NCI-H82 treated with DMSO at 0.1 percent for 48 hours (cell line): Measurements from ENCODE around the gene BBS9.

ENCODE experiments used
- DNase-seq: peaks from one replicate; lab custom pipeline; 2025; ENCODE audit not compliant: unreplicated experiment; lab: John Stamatoyannopoulos, UW

The BBS9 gene

GRCh38 chr7:33590916-33591315 lies 461.6 kb downstream of the BBS9 start:
- no peak for DNase-seq

- no peak for DNase-seq
Observed at GRCh38 chr7:33591490-33591889, 462.1 kb downstream of the BBS9 start.

GRCh38 chr7:33592718-33593117 lies 463.4 kb downstream of the BBS9 start:
- DNase-seq: no peak

GRCh38 chr7:33593611-33594010 lies 464.2 kb downstream of the BBS9 start:
- DNase-seq: no peak

GRCh38 chr7:33596686-33597085 lies 467.3 kb downstream of the BBS9 start:
- no peak for DNase-seq

- no peak for DNase-seq
Observed at GRCh38 chr7:33597181-33597580, 467.8 kb downstream of the BBS9 start.

GRCh38 chr7:33601101-33601500 lies 471.7 kb downstream of the BBS9 start:
- DNase-seq: no peak

- no peak for DNase-seq
Observed at GRCh38 chr7:33601884-33602283, 472.5 kb downstream of the BBS9 start.

- DNase-seq: no peak
Observed at GRCh38 chr7:33604056-33604455, 474.7 kb downstream of the BBS9 start.

GRCh38 chr7:33610918-33611317 lies 481.6 kb downstream of the BBS9 start:
- no peak for DNase-seq

GRCh38 chr7:33612442-33612841 lies 483.1 kb downstream of the BBS9 start:
- no peak for DNase-seq

GRCh38 chr7:33614357-33615117 lies 485.2 kb downstream of the BBS9 start:
- DNase-seq: no peak

GRCh38 chr7:33616752-33617151 lies 487.4 kb downstream of the BBS9 start:
- no peak for DNase-seq

GRCh38 chr7:33619264-33619663 lies 489.9 kb downstream of the BBS9 start:
- DNase-seq: no peak

- DNase-seq: no peak
Observed at GRCh38 chr7:33623267-33623666, 493.9 kb downstream of the BBS9 start.

- no peak for DNase-seq
Observed at GRCh38 chr7:33624215-33624614, 494.9 kb downstream of the BBS9 start.

- no peak for DNase-seq
Observed at GRCh38 chr7:33626869-33627268, 497.5 kb downstream of the BBS9 start.

GRCh38 chr7:33627741-33628140 lies 498.4 kb downstream of the BBS9 start:
- no peak for DNase-seq

GRCh38 chr7:33628894-33629293 lies 499.5 kb downstream of the BBS9 start:
- DNase-seq: no peak

GRCh38 chr7:33630359-33630758 lies 501.0 kb downstream of the BBS9 start:
- peak; percentile 63 for DNase-seq

GRCh38 chr7:33632322-33632721 lies 503.0 kb downstream of the BBS9 start:
- DNase-seq: no peak

- peak; percentile 53 for DNase-seq
Observed at GRCh38 chr7:33632840-33633525, 503.6 kb downstream of the BBS9 start.

GRCh38 chr7:33634606-33635005 lies 505.2 kb downstream of the BBS9 start:
- no peak for DNase-seq
